IPS-20b (cell line): ENCODE measurements around the gene TMEM116.
"Not testable (repeated sequence)": the region's sequence is repeated elsewhere in the genome, so short reads cannot be mapped to it uniquely, and the experiment has no call there.

Source experiments
- H3K27ac ChIP-seq: one replicate; pipeline ENCODE4 v1.5.1; 2013; ENCODE audit warnings: low read length
- H3K27me3 ChIP-seq: 2 replicates; pipeline ENCODE4 v1.6.1; 2013; ENCODE audit warnings: mild to moderate bottlenecking, low read length, inconsistent platforms; ENCODE audit not compliant: insufficient read depth
- H3K36me3 ChIP-seq: 2 replicates; pipeline ENCODE4 v1.6.1; 2013; ENCODE audit warnings: low read depth, mild to moderate bottlenecking, inconsistent platforms, low read length, moderate library complexity; ENCODE audit not compliant: insufficient read depth
- H3K4me1 ChIP-seq: 2 replicates; pipeline ENCODE4 v1.6.1; 2013; ENCODE audit warnings: mild to moderate bottlenecking, control low read depth, inconsistent platforms, low read length, moderate library complexity; ENCODE audit not compliant: insufficient read depth
- H3K4me3 ChIP-seq: 2 replicates; pipeline ENCODE4 v1.5.1; 2013; ENCODE audit warnings: mild to moderate bottlenecking, low read length, inconsistent platforms
- H3K9ac ChIP-seq: 2 replicates; pipeline ENCODE4 v1.6.1; 2013; ENCODE audit warnings: low read depth, mild to moderate bottlenecking, inconsistent platforms, low read length, moderate library complexity
- H3K9me3 ChIP-seq: 2 replicates; pipeline ENCODE4 v1.6.1; 2013; ENCODE audit warnings: mild to moderate bottlenecking, low read depth, low read length, inconsistent platforms; ENCODE audit not compliant: insufficient read depth

Gene TMEM116

DNA sequence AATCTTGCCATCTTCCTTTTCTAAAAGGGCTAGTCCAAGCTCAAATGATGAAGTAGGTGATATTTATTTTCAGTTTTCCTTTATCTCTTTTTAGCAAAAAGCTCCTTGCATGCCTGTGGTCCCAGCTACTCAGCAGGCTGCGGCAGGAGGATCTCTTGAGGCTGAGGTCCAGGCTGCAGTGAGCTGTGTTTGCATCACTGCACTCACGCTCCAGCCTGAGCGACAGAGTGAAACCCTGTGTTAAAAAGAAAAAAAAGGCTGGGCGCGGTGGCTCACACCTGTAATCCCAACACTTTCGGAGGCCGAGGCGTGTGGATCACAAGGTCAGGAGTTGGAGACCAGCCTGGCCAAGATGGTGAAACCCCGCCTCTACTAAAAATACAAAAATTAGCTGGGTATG is 5.0 kb downstream of the TMEM116 start:
- Histone ChIP-seq H3K9ac (no peak overlapping the region), H3K4me1 (peaks cover 6% of the 10 kb centered on the region; the same call in 1 of the 2 replicates)

GRCh38 chr12:112005419-112006395 is 7.3 kb downstream of the TMEM116 start:
- Histone ChIP-seq H3K27me3 (no peaks in the 10 kb centered on the region), H3K9me3 (no peaks in the 10 kb centered on the region), H3K4me3 (no peak overlapping the region), H3K27ac (no peak overlapping the region), H3K9ac (no peak overlapping the region), H3K4me1 (no peaks in the 10 kb centered on the region), H3K36me3 (0 out of 2 replicates have a peak, but pooled peaks cover 5% of the 10 kb centered on the region)

More for the DNA sequence above, 5.0 kb downstream of the TMEM116 start:
- H3K27me3 ChIP-seq: no peaks in the 10 kb centered on the region
- 0 out of 2 replicates have a peak, but pooled peaks cover 5% of the 10 kb centered on the region for H3K36me3 ChIP-seq
- no peak overlapping the region for H3K27ac ChIP-seq
- no peaks in the 10 kb centered on the region for H3K9me3 ChIP-seq
- no peak overlapping the region for H3K4me3 ChIP-seq

- Histone ChIP-seq H3K36me3 (no peaks in the 10 kb centered on the region), H3K9me3 (no peaks in the 10 kb centered on the region), H3K9ac (no peak overlapping the region), H3K4me1 (no peaks in the 10 kb centered on the region), H3K4me3 (no peak overlapping the region), H3K27me3 (no peaks in the 10 kb centered on the region), H3K27ac (no peak overlapping the region)
Measured at GRCh38 chr12:112004041-112004440, 8.9 kb downstream of the TMEM116 start.

DNA sequence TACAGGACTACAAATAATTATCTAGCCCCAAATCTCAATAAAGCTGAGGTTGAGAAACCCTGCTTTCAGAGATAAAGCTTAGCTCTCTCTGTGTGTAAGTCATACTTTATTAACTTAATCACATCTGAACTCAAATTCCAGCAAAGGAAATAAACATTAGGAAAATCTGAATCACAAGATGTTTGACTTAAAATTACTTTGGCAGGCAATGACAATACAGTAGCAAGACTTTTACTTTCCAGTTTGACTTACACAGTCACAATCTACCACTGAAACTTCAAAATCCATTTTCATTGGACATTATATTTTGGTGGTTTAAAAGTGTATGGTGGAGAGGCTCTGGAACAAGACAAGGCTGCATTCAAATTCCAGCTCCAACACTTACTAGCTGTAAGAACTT is 11.4 kb downstream of the TMEM116 start:
- Histone ChIP-seq H3K36me3 (no peaks in the 10 kb centered on the region), H3K4me1 (no peaks in the 10 kb centered on the region), H3K4me3 (no peak overlapping the region), H3K9ac (no peak overlapping the region), H3K9me3 (no peaks in the 10 kb centered on the region), H3K27ac (no peak overlapping the region), H3K27me3 (no peaks in the 10 kb centered on the region)

DNA sequence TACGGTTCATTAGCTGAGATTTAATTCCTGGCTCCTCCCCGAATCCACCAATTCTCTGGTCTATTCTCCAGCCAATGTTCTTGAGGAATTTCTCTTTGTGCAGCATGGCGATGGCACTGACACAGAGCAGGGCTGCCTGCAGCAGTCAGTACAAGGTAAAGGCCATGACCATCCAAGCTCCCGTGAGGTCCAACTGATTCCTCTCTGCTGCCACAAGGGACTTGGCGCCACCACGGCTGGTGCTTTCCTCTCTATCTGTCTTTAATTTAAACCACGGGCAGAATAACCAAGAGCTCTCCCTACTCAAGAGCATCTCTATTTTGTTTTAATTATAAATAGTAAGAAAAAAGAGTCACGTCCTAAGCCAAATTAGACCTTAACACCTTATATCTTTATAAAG is 12.1 kb downstream of the TMEM116 start:
- H3K27me3 ChIP-seq: no peaks in the 10 kb centered on the region
- no peaks in the 10 kb centered on the region for H3K36me3 ChIP-seq
- no peak overlapping the region for H3K4me3 ChIP-seq
- no peaks in the 10 kb centered on the region for H3K9me3 ChIP-seq
- H3K9ac ChIP-seq: no peak overlapping the region
- H3K4me1 ChIP-seq: no peaks in the 10 kb centered on the region
- H3K27ac ChIP-seq: no peak overlapping the region

GRCh38 chr12:111999129-111999528 is 13.8 kb downstream of the TMEM116 start:
- not testable (repeated sequence) for H3K9ac ChIP-seq, H3K27me3 ChIP-seq, H3K36me3 ChIP-seq, H3K27ac ChIP-seq, H3K4me1 ChIP-seq, H3K9me3 ChIP-seq, H3K4me3 ChIP-seq

DNA sequence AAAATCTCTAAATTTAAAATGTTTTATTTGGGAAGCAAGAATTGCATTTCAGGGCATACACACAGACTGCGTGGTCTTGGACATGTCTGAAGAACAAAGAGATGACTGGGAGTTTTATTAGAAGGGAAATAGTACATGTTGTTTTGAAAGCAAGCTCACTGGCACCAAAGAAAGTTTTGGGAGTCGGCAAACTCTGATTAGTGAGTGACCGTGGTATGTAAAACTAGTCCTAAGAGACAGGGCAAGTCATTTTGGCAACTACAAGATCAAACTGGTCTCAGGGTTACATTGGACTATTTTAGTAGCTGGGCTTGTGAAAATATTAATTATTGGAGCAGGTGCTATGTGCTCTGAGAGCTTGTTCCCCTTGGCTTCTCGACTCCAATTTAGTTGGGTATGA is 14.9 kb downstream of the TMEM116 start:
- Histone ChIP-seq H3K27ac (no peak overlapping the region), H3K27me3 (no peaks in the 10 kb centered on the region), H3K36me3 (no peaks in the 10 kb centered on the region), H3K4me1 (no peaks in the 10 kb centered on the region), H3K4me3 (no peak overlapping the region), H3K9ac (no peak overlapping the region), H3K9me3 (no peaks in the 10 kb centered on the region)

DNA sequence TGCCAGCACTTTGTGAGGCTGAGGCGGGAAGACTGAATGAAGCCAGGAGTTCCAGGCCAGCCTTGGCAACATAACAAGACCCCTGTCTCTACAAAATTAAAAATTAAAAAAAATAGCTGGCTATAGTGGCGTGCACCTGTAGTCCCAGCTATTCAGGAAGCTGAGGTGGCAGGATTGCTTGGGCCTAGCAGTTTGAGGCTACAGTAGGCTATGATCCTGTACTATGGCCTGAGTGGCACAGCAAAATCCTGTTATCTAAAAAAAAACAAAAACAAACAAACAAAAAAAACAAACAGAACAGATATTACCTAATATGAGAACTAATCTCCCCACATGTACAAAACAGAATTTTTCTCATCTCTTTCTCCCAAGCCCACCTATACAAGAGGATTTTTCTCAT is 15.7 kb downstream of the TMEM116 start:
- Histone ChIP-seq H3K9ac (no peak overlapping the region), H3K4me3 (no peak overlapping the region), H3K27ac (no peak overlapping the region), H3K4me1 (no peaks in the 10 kb centered on the region), H3K9me3 (no peaks in the 10 kb centered on the region), H3K27me3 (no peaks in the 10 kb centered on the region), H3K36me3 (no peaks in the 10 kb centered on the region)

DNA sequence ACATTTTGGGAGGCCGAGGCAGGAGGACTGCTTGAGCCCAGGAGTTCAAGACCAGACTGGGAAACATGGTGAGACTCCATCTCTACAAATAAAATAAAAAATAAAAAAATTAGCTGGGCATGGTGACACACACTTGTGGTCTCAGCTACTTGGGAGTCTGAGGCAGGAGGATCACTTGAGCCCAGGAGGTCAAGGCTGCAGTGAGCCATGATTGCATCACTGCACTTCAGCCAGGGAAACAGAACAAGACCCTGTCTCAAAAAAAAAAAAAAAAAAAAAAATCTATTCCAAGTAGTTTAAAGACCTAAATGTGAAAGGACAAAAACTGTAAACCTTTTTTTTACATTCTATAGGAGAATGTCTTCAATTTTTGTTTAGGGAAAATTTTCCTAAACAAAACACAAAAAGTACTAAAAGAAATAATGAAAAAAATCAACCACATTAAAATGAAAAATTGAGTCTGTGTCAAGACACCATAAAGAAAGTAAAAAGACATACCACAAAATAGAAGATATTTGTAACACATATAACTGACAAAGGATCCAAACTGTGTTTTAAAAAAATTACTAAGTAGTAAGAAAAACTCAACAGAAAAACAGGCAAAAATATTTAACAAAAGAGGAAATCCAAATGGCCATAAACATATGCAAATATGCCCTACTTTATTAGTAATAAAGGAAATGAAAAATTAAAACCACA is 17.0 kb downstream of the TMEM116 start:
- H3K4me1 ChIP-seq: no peaks in the 10 kb centered on the region
- H3K4me3 ChIP-seq: no peak overlapping the region
- H3K36me3 ChIP-seq: no peaks in the 10 kb centered on the region
- no peaks in the 10 kb centered on the region for H3K9me3 ChIP-seq
- no peak overlapping the region for H3K9ac ChIP-seq
- H3K27me3 ChIP-seq: no peaks in the 10 kb centered on the region
- no peak overlapping the region for H3K27ac ChIP-seq

DNA sequence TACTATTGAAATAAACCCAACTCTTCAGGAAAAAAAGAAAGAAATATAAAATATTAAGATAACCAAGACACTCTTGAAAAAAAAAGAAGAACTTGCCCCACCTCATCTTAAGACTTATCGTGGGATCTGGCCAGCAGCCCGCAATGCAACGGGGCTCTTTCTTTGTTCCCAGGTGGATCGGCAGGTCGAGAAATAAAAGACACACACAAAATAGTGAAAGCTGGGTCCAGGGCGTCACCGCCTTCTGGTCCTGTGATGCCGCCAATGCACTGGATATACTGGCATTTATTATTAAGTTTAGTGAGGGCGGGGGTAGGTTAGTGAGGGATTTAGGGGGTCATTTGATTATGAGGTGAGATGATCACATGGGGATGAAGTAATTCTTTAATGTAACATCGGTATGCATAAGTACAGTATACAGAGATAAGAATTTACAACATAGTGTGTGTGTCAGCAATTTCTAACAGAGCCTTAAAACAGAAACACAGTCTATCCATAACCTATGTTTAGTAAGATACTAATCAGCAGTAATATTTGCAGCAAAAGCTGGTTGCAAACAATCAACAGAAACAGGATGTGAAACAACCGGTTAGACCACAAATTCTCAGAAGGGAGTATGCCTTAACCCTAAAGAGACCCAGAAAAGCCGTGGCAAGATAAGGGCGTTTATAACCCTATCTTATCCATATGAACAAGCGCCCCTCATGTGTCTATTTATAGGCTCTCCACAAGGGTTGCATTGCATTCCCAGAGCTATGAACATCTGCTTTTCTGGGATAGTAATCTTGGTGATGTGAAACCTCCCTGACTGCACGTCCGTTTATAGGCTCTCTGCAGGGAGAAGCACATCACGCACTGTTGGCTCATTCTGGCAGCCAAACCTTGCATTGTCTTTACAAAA is 18.5 kb downstream of the TMEM116 start:
- not testable (repeated sequence) for H3K36me3 ChIP-seq, H3K9me3 ChIP-seq, H3K27me3 ChIP-seq, H3K4me3 ChIP-seq, H3K27ac ChIP-seq, H3K4me1 ChIP-seq, H3K9ac ChIP-seq
